KMS-11 (cell line): ENCODE data around the gene FHIT.

Source experiments
- H2AFZ ChIP-seq: fragments of 200-600 bp; sonication (generic); 2 replicates; pipeline ENCODE4 v1.6.1; 2016; ENCODE audit warnings: antibody characterized with exemption, mixed run types, low read depth
- H3K27ac ChIP-seq: fragments of 200-600 bp; sonication (generic); 2 replicates; pipeline ENCODE4 v1.6.1; 2016; ENCODE audit warnings: mild to moderate bottlenecking, mixed run types
- H3K27me3 ChIP-seq: fragments of 200-600 bp; sonication (generic); 2 replicates; pipeline ENCODE4 v1.6.1; 2017; ENCODE audit warnings: mild to moderate bottlenecking, low read depth, mixed run types, moderate library complexity; ENCODE audit not compliant: insufficient read depth
- H3K36me3 ChIP-seq: fragments of 200-600 bp; sonication (generic); 2 replicates; pipeline ENCODE4 v1.6.1; 2017; ENCODE audit warnings: mild to moderate bottlenecking, mixed run types; ENCODE audit not compliant: insufficient read depth
- H3K4me1 ChIP-seq: fragments of 200-600 bp; sonication (generic); 2 replicates; pipeline ENCODE4 v1.6.1; 2016; ENCODE audit warnings: mild to moderate bottlenecking, low read depth, mixed run types; ENCODE audit not compliant: poor library complexity, severe bottlenecking
- H3K4me2 ChIP-seq: fragments of 200-600 bp; sonication (generic); 2 replicates; pipeline ENCODE4 v1.7.0; 2016; ENCODE audit warnings: mild to moderate bottlenecking, mixed run types
- H3K4me3 ChIP-seq: fragments of 200-600 bp; sonication (generic); IDR thresholded peaks from 2 replicates; pipeline ENCODE4 v1.6.1; 2017; ENCODE audit warnings: low read depth, low read length, mixed read lengths; ENCODE audit not compliant: insufficient read depth
- H3K79me2 ChIP-seq: fragments of 200-600 bp; sonication (generic); 2 replicates; pipeline ENCODE4 v1.6.1; 2016; ENCODE audit warnings: low read depth, mixed run types; ENCODE audit not compliant: insufficient read depth
- H3K9ac ChIP-seq: fragments of 200-600 bp; sonication (generic); 2 replicates; pipeline ENCODE4 v1.6.1; 2016; ENCODE audit warnings: mild to moderate bottlenecking, mixed run types
- H4K20me1 ChIP-seq: fragments of 200-600 bp; sonication (generic); 2 replicates; pipeline ENCODE4 v1.6.1; 2016; ENCODE audit warnings: mild to moderate bottlenecking, mixed run types; ENCODE audit not compliant: insufficient read depth
- CTCF ChIP-seq: fragments of 200-600 bp; sonication (generic); conservative IDR thresholded peaks from 2 replicates; pipeline ENCODE4 v1.6.1; 2017; ENCODE audit warnings: low read depth, mild to moderate bottlenecking, antibody characterized with exemption, low read length, moderate library complexity, mixed read lengths

The FHIT gene

DNA sequence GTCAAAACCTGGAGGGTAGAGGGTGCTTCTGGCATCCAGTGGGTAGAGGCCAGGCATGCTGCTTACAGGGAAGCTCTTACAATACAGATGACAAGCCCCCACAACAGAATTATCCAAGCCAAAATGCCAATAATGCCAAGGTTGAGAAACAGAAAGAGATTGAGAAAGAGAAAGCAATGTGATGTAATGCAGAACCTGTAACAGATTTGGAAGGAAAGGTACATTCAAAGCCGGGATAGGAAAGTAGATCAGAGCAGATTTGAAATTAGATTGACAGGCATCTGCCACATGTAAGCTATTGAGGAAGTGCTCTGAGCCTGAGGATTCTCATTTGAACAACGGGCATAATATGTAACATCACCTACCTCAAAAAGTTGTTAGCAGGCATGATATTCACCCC, 157.9 kb downstream of the FHIT start:
- TF ChIP-seq CTCF: no peak

DNA sequence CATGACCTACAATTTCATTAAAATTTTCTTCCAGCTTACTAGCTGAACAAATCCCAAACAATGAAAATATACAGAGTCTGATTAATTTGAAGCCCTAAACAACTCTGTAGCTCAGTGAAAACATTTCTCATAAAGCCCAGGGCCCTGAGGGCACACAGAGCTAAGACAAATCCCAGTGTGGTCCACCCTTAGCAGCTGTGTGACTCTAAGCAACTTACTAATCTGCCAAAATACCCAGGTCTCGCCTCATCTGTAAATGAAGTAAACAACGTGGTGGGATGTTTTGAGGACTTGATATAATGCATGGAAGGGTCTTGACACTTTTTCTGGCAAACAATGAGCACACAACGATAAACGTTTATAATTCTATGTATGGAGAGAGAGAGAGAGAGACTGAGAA, 158.4 kb downstream of the FHIT start:
- no peaks in the 10 kb centered on the region for H3K4me1 ChIP-seq
- no peak overlapping the region for H3K9ac ChIP-seq
- H3K36me3 ChIP-seq: no peaks in the 10 kb centered on the region
- no peaks in the 10 kb centered on the region for H3K79me2 ChIP-seq
- H3K4me2 ChIP-seq: no peak overlapping the region
- no peak for TF ChIP-seq CTCF
- no peak overlapping the region for H2AFZ ChIP-seq
- no peaks in the 10 kb centered on the region for H3K27me3 ChIP-seq
- H4K20me1 ChIP-seq: no peaks in the 10 kb centered on the region
- no peak overlapping the region for H3K4me3 ChIP-seq
- no peak overlapping the region for H3K27ac ChIP-seq

More for the DNA sequence above, 157.9 kb downstream of the FHIT start:
- Histone ChIP-seq H3K4me2 (no peak overlapping the region), H4K20me1 (no peaks in the 10 kb centered on the region), H3K4me1 (no peaks in the 10 kb centered on the region), H3K36me3 (no peaks in the 10 kb centered on the region), H3K27me3 (no peaks in the 10 kb centered on the region), H3K9ac (no peak overlapping the region), H3K4me3 (no peak overlapping the region), H2AFZ (no peak overlapping the region), H3K79me2 (no peaks in the 10 kb centered on the region), H3K27ac (no peak overlapping the region)

GRCh38 chr3:61090389-61091169, 160.7 kb downstream of the FHIT start:
- Histone ChIP-seq H3K27ac (no peak overlapping the region), H3K9ac (no peak overlapping the region), H3K36me3 (no peaks in the 10 kb centered on the region), H3K4me1 (no peaks in the 10 kb centered on the region), H2AFZ (no peak overlapping the region), H3K27me3 (no peaks in the 10 kb centered on the region), H3K4me3 (no peak overlapping the region), H4K20me1 (no peaks in the 10 kb centered on the region), H3K79me2 (no peaks in the 10 kb centered on the region), H3K4me2 (no peak overlapping the region)
- no peak for TF ChIP-seq CTCF

GRCh38 chr3:61087465-61087864, 163.8 kb downstream of the FHIT start:
- Histone ChIP-seq H3K27ac (no peak overlapping the region), H3K9ac (no peak overlapping the region), H4K20me1 (no peaks in the 10 kb centered on the region)

More at GRCh38 chr3:61087465-61087864, 163.8 kb downstream of the FHIT start:
- Histone ChIP-seq H3K4me2 (no peak overlapping the region), H3K4me3 (no peak overlapping the region), H3K27me3 (no peaks in the 10 kb centered on the region), H3K79me2 (no peaks in the 10 kb centered on the region), H3K4me1 (no peaks in the 10 kb centered on the region), H3K36me3 (no peaks in the 10 kb centered on the region), H2AFZ (no peak overlapping the region)
- no peak for TF ChIP-seq CTCF
